GM12892 (cell line): ENCODE measurements around the gene SYT2.

ENCODE experiments used
- POLR2A ChIP-seq: IDR thresholded peaks from 2 replicates; pipeline ENCODE4 v1.6.1; 2011; ENCODE audit warnings: low read depth, low read length, control low read depth
- POLR2AphosphoS5 ChIP-seq: IDR thresholded peaks from 2 replicates; pipeline ENCODE4 v1.6.1; 2011; ENCODE audit warnings: low read depth, low read length, control low read depth

DNA sequence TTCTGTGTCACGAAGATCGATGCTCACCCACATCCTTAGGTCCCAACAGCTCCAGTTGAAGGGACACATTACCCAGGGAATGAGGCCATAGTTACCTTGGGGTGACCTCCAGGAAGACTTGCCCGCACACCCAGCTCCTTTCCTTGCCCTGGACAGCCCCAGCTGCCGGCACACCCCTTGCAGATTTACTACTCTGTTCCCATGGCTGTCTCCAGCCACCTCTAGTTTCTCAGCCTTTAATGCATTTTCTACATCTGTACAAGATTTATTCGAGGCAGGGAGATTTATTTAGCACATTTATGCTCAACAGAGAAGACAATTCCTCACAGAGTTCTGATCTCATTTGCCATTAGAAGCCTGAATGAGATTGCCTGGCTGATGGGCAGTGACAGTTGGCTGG lies 36.7 kb downstream of the SYT2 start:
- TF ChIP-seq POLR2AphosphoS5 (no peak), POLR2A (no peak)
